Esophagus muscularis mucosa (tissue), 4 donors: Measurements from ENCODE around the gene CAMSAP1. TPM values are rescaled to one million over a fixed set of nuclear protein-coding genes. Genes with fewer than 3 reads are reported as not detected.

Experiments
- DNase-seq: peaks from one replicate; pipeline ENCODE4 v3.0.0-alpha.2; 2017; ENCODE audit errors: extremely low spot score
- H3K27ac ChIP-seq, 4 donors: fragments of 200-600 bp; sonication (generic); replicated peaks in 1 of 4; 1 replicate in 3 of 4; 2 replicates in 1 of 4; pipeline ENCODE4 v1.5.1; 2016 to 2019; ENCODE audit warnings: mild to moderate bottlenecking in 1 of 4
- H3K27me3 ChIP-seq, 4 donors: fragments of 200-600 bp; sonication (generic); one replicate each; pipeline versions ENCODE4 v1.5.1 to v1.6.0; 2016 to 2019
- H3K36me3 ChIP-seq, 4 donors: fragments of 200-600 bp; sonication (generic); one replicate each; pipeline ENCODE4 v1.5.1; 2016 to 2019
- H3K4me1 ChIP-seq, 4 donors: fragments of 200-600 bp; sonication (generic); one replicate each; pipeline ENCODE4 v1.5.1; 2016 to 2019
- H3K4me3 ChIP-seq, 4 donors: fragments of 200-600 bp; sonication (generic); 1 replicate in 2 of 4; 2 replicates in 2 of 4; pipeline ENCODE4 v1.5.1; 2016 to 2019; ENCODE audit warnings: mild to moderate bottlenecking in 4 of 4, moderate library complexity in 1 of 4
- H3K9me3 ChIP-seq, 4 donors: fragments of 200-600 bp; sonication (generic); 1 replicate in 3 of 4; 2 replicates in 1 of 4; pipeline ENCODE4 v1.5.1; 2016 to 2019
- EP300 ChIP-seq: sonication (generic); formaldehyde crosslinking; IDR thresholded peaks from one replicate; pipeline ENCODE4 v1.6.1; 2017; ENCODE audit warnings: antibody characterized with exemption
- POLR2A ChIP-seq: fragments of 450-650 bp; IDR thresholded peaks from one replicate; pipeline ENCODE4 v1.6.1; 2017; ENCODE audit warnings: antibody characterized with exemption, moderate library complexity, mild to moderate bottlenecking, low read depth
- POLR2AphosphoS5 ChIP-seq, 2 donors: sonication (generic); formaldehyde crosslinking; IDR thresholded peaks; one replicate each; pipeline ENCODE4 v1.6.1; 2017; ENCODE audit warnings: antibody characterized with exemption in 2 of 2
- WGBS: methylation state at CpG from one replicate; pipeline ENCODE4 v1.1.5; 2018; 5-methylcytosine and 5-hydroxymethylcytosine counted together
- intact Hi-C: fragments of 100-400 bp; cut with DNase I; formaldehyde crosslinking; loops from one replicate; pipeline ENCODE4 v1.15.1; 2023
- total RNA-seq, 4 donors: library from RNA; depleted of rRNA; stranded (reverse); fragments of >200 nt; gene quantifications; one replicate each; pipeline versions ENCODE4 v1.1.0 to v1.2.1, GENCODE V29; 2016
- TF ChIP-seq, protein P1 (sequence below), 3 experiments: fragments of 200-600 bp in 2 of 3; fragments of 450-650 bp in 1 of 3; sonication (generic) in 2 of 3; IDR thresholded peaks; one replicate each; pipeline ENCODE4 v1.5.1; 2017 to 2019; ENCODE audit warnings: antibody characterized with exemption in 3 of 3, mild to moderate bottlenecking in 2 of 3, moderate library complexity in 1 of 3

CAMSAP1 gene
- total RNA-seq, 4 donors from 2014 or later: 21.0 to 52.7 (median 30.5) TPM

DNA sequence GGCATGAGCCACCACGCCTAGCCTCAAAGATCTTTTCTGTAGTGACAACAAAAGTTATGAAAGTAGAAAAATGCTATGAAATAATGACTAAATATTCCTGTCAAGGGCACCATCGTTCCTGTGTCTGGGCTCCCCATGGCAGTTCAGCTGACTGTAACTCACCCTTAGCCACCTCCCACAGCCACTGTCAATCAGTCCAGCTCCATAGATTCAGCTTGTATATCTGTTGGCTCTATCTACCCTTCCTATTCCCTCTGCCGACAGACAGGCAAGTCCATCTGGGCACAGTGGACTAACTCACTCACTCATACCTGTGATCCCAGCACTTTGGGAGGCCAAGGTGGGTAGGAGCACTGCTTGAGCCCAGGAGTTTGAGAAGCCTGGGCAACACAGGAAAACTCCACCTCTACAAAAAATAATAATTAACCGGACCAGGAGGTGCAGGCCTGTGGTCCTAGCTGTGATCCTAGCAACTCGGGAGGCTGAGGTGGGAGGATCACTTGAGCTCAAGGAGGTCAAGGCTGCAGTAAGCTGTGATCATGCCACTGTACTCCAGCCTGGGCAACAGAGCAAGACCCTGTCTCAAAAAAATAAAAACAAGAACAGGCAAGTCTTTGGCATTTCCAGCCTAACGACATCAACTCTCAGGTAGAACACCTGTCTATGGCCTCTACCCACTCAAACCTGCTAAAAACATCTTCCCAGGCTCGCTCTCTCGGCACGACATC, 6.2 kb downstream of the CAMSAP1 start:
- Histone ChIP-seq H3K9me3 (no peaks in the 10 kb centered on the region), H3K36me3 (no peaks in the 10 kb centered on the region), H3K27ac (no peak overlapping the region), H3K4me1 (peaks cover 19 to 43% (median 27%) of the 10 kb centered on the region in 4 donors), H3K27me3 (no peaks in the 10 kb centered on the region), H3K4me3 (no peak overlapping the region)
- 93% methylated on average over 9 of the region's 9 CpGs for WGBS
- no peak for DNase-seq
- TF ChIP-seq, protein P1, sequence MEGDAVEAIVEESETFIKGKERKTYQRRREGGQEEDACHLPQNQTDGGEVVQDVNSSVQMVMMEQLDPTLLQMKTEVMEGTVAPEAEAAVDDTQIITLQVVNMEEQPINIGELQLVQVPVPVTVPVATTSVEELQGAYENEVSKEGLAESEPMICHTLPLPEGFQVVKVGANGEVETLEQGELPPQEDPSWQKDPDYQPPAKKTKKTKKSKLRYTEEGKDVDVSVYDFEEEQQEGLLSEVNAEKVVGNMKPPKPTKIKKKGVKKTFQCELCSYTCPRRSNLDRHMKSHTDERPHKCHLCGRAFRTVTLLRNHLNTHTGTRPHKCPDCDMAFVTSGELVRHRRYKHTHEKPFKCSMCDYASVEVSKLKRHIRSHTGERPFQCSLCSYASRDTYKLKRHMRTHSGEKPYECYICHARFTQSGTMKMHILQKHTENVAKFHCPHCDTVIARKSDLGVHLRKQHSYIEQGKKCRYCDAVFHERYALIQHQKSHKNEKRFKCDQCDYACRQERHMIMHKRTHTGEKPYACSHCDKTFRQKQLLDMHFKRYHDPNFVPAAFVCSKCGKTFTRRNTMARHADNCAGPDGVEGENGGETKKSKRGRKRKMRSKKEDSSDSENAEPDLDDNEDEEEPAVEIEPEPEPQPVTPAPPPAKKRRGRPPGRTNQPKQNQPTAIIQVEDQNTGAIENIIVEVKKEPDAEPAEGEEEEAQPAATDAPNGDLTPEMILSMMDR (IDR thresholded peaks at IDR 0.05): no peak
- TF ChIP-seq POLR2A (no peak), EP300 (no peak)
- intact Hi-C loops: no loop called here

DNA sequence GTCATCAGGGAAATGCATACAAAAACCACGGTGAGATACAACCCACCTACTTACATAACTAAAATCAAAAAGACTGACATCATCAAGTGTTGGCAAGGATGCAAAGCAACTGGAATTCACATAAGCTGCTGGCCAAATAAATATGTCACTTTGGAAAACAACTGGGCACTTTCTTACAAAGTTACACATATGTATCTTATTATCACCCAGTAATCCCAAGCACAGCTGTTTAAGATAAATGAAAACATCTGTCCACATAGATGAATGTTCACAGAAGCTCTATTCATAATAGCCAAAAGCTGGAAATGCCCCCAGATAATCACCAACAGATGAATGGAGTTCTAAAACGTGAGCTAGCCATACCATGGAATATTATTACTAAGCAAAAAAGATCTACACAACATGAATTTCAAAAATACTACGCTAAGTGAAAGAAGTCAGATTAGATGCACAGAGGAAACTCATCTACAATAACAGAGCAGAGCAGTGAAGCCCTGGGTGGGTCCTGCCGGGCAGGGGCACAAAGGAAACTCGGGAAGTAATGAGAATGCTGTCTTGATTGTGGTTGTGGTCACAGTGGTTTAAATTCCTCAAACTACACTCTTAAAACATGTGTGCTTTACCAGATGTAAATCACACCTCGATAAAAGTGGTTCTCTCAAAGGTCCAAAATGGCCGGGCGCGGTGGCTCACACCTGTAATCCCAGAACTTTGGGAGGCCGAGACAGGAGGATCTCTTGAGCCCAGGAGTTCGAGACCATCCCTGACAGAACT, 8.5 kb downstream of the CAMSAP1 start:
- intact Hi-C loops: no loop called here
- Histone ChIP-seq H3K36me3 (no peaks in the 10 kb centered on the region), H3K27ac (no peak overlapping the region), H3K4me1 (peaks cover 0 to 21% (median 13%) of the 10 kb centered on the region in 4 donors), H3K4me3 (no peak overlapping the region), H3K27me3 (no peaks in the 10 kb centered on the region), H3K9me3 (no peaks in the 10 kb centered on the region)
- no peak for DNase-seq
- 82% methylated on average over 11 of the region's 11 CpGs for WGBS
- TF ChIP-seq, protein P1 (IDR thresholded peaks at IDR 0.05): no peak
- no peak for TF ChIP-seq POLR2A
- TF ChIP-seq EP300: no peak
- no peak for TF ChIP-seq POLR2AphosphoS5 (IDR thresholded peaks at IDR 0.05)

DNA sequence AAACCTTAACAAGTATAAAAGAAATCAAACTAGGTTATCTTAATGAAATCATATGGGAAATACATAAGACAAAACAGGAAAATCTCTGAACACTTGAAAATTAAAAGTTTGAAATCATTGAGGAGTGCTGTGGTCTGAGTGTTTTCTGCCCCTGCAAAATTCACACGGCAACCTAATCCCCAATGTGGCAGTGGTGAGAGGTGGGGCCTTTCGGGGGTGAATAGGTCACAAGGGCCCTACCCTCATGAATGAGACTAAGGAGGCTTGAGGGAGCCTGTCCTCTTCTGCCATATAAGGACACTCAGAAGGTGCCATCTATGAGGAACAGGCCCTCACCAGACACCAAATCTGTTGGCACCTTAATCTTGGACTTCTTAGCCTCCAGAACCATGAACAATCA, 10.7 kb downstream of the CAMSAP1 start:
- H3K27me3 ChIP-seq: no peaks in the 10 kb centered on the region
- intact Hi-C loops: no loop called here
- H3K27ac ChIP-seq: no peak overlapping the region
- H3K36me3 ChIP-seq: no peaks in the 10 kb centered on the region
- peaks cover 0 to 16% (median 4%) of the 10 kb centered on the region in 4 donors for H3K4me1 ChIP-seq
- H3K4me3 ChIP-seq: no peak overlapping the region
- DNase-seq: no peak
- no peaks in the 10 kb centered on the region for H3K9me3 ChIP-seq
- 93% methylated on average over 2 of the region's 2 CpGs for whole genome bisulfite sequencing
- TF ChIP-seq POLR2A: no peak
- no peak for TF ChIP-seq POLR2AphosphoS5 (IDR thresholded peaks at IDR 0.05)
- TF ChIP-seq, protein P1 (IDR thresholded peaks at IDR 0.05): no peak
- TF ChIP-seq EP300: no peak

DNA sequence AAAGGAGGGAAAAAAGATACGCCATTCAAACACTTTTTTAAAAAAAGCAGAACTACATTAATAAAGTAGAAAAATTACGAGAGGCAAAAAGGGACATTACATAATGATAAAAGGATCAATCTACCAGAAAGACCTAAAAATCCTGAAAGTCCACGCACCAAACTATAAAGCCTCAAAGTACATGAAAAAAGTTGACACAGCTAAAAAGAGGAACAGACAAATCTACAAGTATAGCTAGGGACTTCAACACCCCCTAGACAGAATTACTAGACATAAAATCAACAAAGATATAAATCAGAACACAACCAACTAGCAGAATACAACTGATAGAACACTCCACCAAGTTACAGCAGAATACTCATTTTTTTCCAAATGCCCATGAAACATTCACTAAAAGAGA, 11.1 kb downstream of the CAMSAP1 start:
- intact Hi-C loops: no loop called here
- 83% methylated on average over 3 of the region's 3 CpGs for WGBS
- Histone ChIP-seq H3K27ac (no peak overlapping the region), H3K27me3 (no peaks in the 10 kb centered on the region), H3K4me1 (peaks cover 4 to 20% (median 7%) of the 10 kb centered on the region in 4 donors), H3K9me3 (no peaks in the 10 kb centered on the region), H3K4me3 (no peak overlapping the region), H3K36me3 (no peaks in the 10 kb centered on the region)
- TF ChIP-seq POLR2A (no peak), POLR2AphosphoS5 (IDR thresholded peaks at IDR 0.05) (no peak), EP300 (no peak)
- TF ChIP-seq, protein P1 (IDR thresholded peaks at IDR 0.05): no peak
- no peak for DNase-seq
